Upper lobe of left lung (tissue), 4 donors: Measurements from ENCODE around the gene USP37.

Experiments used
- EP300 ChIP-seq, 4 donors: sonication (generic); formaldehyde crosslinking; IDR thresholded peaks; one replicate each; pipeline ENCODE4 v1.5.1; 2017; ENCODE audit warnings: antibody characterized with exemption in 4 of 4, control low read depth in 2 of 4
- POLR2A ChIP-seq, 4 donors: fragments of 450-650 bp; IDR thresholded peaks; one replicate each; pipeline ENCODE4 v1.5.1; 2016 to 2017; ENCODE audit warnings: antibody characterized with exemption in 4 of 4, mild to moderate bottlenecking in 2 of 4
- POLR2AphosphoS5 ChIP-seq, 2 donors: sonication (generic); formaldehyde crosslinking; IDR thresholded peaks; one replicate each; pipeline ENCODE4 v1.5.1; 2017; ENCODE audit warnings: antibody characterized with exemption in 2 of 2
- TF ChIP-seq, protein P1 (sequence below), 6 experiments: fragments of 450-650 bp in 4 of 6; fragments of 200-600 bp in 2 of 6; sonication (generic) in 2 of 6; IDR thresholded peaks; one replicate each; pipeline ENCODE4 v1.5.1; 2016 to 2019; ENCODE audit warnings: antibody characterized with exemption in 6 of 6

DNA sequence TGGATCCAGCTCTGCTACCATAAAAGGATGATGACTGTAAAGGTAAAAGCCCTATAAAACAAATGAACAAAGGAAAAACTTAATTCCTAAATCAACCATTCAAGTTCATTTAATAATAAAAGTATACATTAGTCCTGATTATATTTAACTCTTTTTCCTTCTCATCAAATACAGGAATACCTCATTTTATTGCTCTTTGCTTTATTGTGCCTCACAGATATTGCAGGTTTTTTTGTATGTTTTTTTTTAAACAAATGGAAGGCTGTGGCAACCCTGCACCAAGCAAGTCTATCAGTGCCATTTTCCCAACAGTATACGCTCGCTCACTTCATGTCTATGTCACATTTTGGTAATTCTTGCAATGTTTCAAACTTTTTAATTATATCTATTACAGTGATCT, 38.2 kb downstream of the USP37 start:
- TF ChIP-seq, protein P1, sequence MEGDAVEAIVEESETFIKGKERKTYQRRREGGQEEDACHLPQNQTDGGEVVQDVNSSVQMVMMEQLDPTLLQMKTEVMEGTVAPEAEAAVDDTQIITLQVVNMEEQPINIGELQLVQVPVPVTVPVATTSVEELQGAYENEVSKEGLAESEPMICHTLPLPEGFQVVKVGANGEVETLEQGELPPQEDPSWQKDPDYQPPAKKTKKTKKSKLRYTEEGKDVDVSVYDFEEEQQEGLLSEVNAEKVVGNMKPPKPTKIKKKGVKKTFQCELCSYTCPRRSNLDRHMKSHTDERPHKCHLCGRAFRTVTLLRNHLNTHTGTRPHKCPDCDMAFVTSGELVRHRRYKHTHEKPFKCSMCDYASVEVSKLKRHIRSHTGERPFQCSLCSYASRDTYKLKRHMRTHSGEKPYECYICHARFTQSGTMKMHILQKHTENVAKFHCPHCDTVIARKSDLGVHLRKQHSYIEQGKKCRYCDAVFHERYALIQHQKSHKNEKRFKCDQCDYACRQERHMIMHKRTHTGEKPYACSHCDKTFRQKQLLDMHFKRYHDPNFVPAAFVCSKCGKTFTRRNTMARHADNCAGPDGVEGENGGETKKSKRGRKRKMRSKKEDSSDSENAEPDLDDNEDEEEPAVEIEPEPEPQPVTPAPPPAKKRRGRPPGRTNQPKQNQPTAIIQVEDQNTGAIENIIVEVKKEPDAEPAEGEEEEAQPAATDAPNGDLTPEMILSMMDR (IDR thresholded peaks at IDR 0.05): no peak
- TF ChIP-seq POLR2A (IDR thresholded peaks at IDR 0.05) (no peak), POLR2AphosphoS5 (IDR thresholded peaks at IDR 0.05) (no peak), EP300 (IDR thresholded peaks at IDR 0.05) (no peak)
